IPS-18c (cell line): ENCODE results near the gene RNPEPL1.
"Not testable (repeated sequence)": the region's sequence is repeated elsewhere in the genome, so short reads cannot be mapped to it uniquely, and the experiment has no call there.

Source experiments
- H3K4me3 ChIP-seq: 2 replicates; pipeline ENCODE4 v1.7.0; 2013; ENCODE audit warnings: low read depth, mild to moderate bottlenecking, low read length, moderate library complexity; ENCODE audit not compliant: insufficient read depth
- H3K9me3 ChIP-seq: one replicate; pipeline ENCODE4 v1.6.1; 2013; ENCODE audit warnings: mild to moderate bottlenecking, low read length, moderate library complexity; ENCODE audit not compliant: control insufficient read depth, insufficient read depth

RNPEPL1 gene

DNA sequence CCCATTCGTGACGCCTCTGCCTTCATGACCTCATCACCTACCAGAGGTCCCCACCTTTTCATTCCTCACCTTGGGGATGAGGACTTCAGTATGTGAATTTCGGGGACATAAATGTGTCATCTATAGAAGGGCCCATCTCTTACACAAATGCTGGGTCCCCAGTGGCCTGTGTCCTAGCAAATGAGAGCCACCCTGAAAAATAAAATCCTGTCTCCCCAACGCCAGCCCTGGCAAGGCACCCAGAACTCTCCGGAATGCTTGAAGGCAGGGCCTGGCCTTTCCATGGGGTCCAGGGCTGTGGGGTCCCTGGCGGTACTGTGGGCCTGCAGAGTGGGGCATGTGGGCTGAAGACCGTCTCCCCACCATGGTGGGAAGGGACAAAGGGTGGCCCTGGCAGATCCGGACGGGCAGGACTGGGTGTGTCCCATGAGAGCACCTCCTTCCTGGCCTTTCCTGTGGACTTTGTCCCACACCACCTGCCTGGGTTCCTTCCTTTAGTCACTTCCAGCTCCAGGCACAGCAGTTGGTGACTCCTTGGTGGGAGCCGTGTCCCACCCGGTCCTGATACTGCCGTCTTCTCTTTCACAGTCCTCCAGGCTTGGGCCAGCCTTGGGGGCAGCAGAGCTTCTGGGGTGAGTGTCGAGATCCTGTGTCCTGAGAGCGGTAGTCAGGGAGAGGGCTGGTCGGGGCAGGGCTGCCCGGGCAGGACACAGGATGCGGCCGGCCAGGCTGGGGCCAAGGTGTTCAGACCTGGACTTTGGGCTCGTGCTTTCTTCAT is 36.8 kb downstream of the RNPEPL1 start:
- no peak overlapping the region for H3K4me3 ChIP-seq
- H3K9me3 ChIP-seq = no peaks in the 10 kb centered on the region

DNA sequence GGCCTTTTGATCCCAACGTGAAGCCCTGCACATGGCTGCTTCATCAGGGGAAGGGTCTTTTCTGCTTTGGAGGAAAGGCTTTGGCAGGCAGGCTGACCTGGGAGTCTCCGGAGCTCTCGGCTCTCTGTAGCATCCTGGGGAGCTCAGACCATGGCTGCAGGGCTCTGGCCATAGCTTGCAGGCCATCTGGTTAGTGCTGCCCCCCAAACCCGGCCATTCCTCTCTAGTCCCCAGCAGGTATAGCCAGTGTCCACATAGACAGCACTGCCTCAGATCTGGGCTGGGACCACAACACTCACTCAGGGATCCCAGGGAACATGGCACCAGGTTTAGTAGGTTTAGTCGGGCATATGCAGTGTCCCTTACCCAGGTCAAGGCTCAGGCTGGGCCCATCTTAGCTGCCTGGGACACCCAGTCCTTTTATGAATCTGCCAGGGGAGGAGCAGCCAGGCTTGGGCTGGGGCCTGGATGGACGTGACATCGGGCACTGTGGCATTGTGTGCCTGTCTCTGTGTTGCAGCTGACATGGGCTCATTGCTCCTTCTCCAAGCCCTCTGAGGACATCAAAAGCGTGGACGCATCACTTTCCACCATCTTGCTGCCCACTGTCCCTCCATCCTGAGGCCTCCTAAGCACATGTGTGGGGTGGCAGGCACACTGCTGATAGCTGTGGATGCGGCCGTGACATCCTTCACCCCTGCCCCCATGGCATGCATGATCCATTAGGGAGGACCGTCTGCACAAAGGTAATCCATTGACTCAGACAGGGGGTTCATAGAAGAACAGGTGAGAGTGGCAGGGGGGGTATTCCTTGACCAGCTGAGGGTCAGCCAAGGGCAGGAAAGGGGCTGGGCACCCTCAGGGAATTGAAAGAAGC is 37.8 kb downstream of the RNPEPL1 start:
- no peak overlapping the region for H3K4me3 ChIP-seq

DNA sequence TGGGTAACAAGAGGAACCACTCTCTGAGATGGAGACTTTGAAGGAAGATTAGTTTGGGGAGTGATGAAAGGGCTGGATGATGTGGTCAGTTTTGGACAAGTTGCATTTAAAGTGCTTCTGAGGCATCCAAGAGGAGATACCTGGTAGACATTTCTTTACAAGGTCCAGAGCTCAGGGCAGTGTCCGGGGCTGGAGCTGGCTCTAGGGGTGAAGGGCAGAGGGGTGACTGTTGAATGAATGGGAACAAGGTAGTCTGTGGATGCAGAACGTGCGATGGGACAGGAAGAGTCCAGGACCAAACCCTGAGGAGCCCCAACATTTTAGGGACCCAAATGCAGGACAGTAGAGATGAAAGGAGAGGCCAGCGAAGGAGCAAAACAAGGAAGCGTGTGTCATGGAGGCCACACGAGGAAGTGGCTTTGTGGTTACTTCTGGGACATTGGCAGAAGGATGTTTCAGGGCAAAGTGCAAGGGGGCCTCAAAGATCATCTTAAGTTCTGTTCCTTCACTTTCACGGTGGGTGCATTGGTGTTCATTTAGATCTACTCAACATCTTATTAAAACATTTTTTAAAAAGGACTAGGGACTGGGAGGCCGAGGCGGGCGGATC is 43.4 kb downstream of the RNPEPL1 start:
- Histone ChIP-seq H3K9me3 (peaks cover 1% of the 10 kb centered on the region), H3K4me3 (no peak overlapping the region)

More for the DNA sequence above, 37.8 kb downstream of the RNPEPL1 start:
- no peaks in the 10 kb centered on the region for H3K9me3 ChIP-seq

DNA sequence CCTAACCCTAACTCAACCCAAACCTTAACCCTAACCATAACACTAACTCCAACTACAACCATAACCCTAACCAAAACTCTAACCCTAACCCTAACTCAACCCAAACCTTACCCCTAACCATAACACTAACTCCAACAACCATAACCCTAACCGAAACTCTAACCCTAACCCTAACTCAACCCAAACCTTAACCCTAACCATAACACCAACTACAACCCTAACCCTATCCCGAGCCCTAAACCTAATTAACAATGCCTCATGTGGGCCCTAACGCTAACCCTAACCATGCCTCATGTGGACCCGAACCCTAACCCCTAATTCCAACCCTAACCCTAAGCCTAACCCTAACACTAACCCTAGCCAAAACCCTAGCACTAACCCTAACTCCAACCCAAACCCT is 45.5 kb downstream of the RNPEPL1 start:
- H3K9me3 ChIP-seq = peaks cover 3% of the 10 kb centered on the region
- no peak overlapping the region; the same call in 1 of the 2 replicates for H3K4me3 ChIP-seq

DNA sequence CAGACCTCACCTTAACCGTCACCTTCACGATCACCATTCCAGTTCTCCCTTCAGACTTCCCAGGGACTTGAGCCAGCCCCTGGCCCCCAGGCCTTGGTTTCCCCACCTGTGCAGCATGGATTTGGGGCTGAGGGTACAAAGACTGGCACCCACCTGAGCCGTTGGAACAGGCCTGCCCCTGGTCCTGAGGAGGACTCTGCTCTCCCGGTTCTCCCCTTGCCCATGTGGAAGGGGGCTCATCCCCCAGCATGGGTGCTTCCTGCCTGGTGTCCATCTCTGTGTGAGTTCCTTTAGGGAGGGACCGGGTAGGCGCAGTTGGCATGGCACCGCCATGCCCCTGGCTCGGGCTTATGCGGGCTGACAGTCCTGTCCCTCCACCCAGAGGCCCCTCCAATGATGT is 46.1 kb downstream of the RNPEPL1 start:
- peaks cover 3% of the 10 kb centered on the region for H3K9me3 ChIP-seq
- H3K4me3 ChIP-seq = no peak overlapping the region; the same call in 1 of the 2 replicates

DNA sequence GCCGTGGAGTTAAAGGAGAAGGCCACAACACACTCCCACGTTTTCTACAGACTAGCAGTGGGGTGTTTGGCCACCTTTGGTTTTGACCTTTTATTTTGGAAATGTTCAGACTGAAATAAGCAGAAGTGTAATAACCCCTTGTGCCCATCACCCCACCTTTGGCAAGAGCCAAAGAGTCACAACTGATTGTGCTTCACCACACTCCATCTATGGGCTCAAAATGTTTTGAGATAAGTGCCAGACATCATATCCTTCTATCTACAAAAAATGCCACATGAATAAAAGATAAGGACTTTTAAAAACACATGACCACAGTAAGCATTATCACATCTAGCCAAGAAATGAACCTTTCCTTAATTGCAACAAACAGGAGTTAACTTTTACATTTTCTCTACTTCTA is 47.1 kb downstream of the RNPEPL1 start:
- Histone ChIP-seq H3K9me3 (peaks cover 3% of the 10 kb centered on the region), H3K4me3 (no peak overlapping the region)

DNA sequence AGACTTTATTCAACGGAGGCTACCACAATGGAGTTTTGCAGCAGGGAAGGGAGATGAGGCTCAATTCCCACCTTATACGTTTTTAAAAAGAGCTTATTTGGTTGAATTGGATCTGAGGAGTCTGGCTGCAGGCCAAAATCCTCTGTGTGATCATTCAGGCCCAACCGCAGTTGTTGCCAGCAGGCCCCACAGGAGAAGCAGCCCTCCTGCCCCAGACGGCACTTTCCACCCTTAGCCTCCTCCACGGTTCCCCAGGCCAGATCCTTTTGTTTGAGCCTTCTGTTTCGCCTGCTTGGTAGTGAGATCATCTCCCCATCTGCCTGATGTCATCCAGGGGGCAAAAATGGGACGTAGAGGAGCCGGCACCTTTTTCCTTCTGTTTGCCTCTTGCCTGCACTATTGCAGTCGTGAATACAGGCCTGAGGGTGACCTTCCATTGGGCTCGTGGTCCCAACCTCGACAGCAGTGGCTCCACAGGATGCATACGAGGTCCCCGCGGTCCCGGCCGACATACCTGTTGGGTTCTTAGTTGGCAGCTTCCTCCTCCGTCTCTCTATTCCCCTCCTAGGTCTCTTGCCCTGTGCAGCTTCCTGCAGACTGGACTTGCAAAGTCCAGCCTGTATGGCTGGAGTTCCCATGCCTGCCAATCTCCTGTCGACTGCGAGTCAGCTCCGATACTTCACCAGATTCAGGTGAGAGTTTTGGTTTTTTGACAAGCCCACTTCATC is 47.7 kb downstream of the RNPEPL1 start:
- no peak overlapping the region for H3K4me3 ChIP-seq
- peaks cover 3% of the 10 kb centered on the region for H3K9me3 ChIP-seq

DNA sequence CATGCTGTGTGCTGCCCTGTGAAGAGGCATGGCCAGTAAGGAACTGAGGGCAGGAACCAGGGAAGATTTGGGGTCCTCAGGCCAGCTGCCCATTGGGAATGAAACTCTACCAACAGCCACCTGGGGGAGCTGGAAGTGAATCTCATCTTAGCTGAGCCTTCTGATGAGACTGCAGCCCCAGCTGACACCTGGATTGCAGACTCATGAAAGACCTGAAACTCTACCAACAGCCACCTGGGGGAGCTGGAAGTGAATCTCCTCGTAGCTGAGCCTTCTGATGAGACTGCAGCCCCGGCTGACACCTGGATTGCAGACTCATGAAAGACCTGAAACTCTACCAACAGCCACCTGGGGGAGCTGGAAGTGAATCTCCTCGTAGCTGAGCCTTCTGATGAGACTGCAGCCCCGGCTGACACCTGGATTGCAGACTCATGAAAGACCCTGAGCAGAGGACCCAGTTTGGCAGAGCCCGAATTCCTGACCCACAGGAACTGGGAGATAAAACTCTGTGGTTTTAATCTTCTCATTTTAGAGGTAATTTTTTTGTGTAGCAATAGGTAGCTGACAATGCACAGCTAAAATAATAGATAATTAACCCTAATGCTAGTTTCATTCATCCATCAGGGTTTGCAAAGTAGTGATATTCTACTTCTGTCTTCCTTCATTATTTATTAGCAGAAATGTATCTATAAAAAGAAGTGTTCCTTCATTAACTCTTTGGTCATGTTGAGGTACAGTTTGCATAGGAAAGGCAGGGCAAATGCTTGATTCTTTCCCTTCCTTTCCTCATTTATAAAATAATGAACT is 48.8 kb downstream of the RNPEPL1 start:
- not testable (repeated sequence) for H3K9me3 ChIP-seq, H3K4me3 ChIP-seq

DNA sequence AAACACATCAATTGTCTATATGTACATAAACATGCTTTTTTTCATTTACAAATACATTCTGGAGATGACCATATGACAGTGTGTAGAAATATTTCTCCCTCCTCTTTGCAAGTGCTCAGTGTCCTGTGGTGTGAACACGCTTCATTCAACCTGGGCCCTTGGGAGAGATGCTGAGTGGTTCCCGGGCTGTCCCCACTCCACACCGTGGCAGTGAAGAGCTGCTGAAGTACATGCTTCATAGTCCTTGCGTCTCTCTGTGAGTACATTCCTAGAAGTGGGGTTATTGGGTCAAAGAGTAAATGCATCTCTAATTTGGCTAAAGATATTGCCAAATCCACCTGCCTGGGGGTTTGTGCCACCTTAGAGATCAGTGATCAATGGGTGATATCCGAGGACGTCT is 50.5 kb downstream of the RNPEPL1 start:
- peaks cover 3% of the 10 kb centered on the region for H3K9me3 ChIP-seq
- no peak overlapping the region for H3K4me3 ChIP-seq

DNA sequence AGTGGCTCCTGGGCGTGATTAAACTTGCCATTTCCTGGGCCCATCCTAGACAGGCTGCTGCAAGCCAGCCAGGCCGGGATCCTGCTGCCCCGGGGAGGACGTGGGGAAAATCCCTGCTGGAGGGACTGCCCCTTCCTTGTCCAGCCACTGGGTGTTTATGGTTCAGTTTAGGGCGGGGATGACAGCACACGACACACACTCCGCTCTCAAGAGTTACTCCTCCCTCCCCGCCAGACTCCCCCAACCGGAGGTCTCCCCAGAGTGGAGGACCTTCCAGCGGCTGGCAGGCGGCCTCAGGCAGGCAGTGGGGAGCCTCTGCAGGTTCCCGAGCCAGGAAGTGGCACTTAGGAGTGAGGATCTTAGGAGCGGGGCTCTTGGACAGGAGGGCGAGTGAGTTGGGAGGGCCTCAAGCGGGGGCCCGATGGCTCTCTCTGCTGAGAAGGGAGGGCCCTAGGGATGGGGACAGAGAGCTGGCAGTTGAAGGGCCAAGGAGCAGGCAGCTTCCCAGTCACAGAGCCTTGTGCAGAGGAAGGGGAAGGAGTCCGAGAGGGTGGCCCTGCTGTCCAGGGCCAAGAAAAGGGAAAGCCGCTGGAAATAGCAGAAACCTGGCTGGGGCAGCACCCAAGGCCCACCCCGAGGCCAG is 51.3 kb downstream of the RNPEPL1 start:
- peaks cover 3% of the 10 kb centered on the region for H3K9me3 ChIP-seq
- no peak overlapping the region for H3K4me3 ChIP-seq

DNA sequence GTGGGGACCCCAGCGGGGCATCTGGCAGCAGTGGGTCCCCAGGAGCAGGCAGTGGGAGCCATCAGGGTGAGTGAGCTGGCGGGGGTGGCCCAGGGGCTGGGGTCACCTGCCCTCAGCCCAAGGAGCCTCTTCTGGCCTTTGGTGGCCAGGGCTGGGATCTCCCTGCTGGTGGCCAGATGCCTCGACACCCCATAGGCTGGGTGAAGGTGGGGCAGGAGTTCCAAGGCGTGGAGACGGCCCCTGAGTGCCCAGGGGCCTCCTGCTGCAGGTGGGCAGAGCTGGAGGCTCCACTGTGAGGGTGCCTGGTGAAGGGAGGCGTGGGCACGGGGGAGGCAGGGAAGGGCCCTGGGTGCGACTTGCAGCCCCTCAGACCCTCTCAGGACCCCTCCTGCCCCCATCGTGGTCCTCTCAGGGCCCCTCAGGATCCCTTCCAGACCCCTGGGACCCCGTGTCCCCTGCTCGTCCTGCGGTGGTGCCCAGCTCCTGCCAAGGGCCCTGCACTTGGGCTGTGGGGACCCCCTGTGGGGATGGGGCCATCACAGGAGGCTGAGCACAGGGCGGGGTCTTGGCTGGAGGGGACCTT is 52.0 kb downstream of the RNPEPL1 start:
- H3K4me3 ChIP-seq = no peak overlapping the region
- peaks cover 3% of the 10 kb centered on the region for H3K9me3 ChIP-seq

DNA sequence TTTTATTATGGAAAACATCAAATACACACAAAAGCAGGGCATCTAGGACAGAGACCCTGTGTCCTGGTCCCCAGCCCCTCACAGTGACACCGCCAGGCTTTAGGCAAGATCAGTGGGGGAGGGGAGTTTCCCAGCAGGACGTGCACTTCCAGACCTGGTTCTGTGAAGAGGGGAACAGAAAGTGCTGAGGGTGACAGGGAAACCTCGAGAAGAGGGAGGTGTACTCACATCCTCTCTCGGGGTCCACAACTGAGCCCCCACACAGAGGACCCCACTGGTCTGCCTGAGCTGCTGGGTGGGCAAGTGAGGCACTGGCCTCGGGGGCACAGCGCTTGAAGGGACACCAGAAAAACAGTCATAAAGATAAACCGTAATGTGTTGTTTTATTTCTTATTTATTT is 52.6 kb downstream of the RNPEPL1 start:
- Histone ChIP-seq H3K9me3 (peaks cover 3% of the 10 kb centered on the region), H3K4me3 (no peak overlapping the region)

DNA sequence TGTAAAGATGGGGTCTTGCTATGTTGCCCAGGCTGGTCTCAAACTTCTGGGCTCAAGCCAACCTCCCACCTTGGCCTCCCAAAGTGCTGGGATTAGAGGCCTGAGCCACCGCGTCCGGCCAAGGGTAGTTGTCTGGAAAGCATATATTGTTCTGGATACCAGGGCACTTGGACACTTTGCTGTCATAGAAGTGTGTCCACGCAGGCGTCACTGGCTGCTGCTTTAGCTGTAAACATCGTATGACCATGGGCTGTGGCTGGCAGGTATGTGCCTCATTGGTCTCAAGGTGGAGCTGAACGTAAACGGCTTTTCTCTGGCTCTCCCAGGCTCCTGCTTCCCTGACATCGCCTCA is 53.8 kb downstream of the RNPEPL1 start:
- no peaks in the 10 kb centered on the region for H3K9me3 ChIP-seq

DNA sequence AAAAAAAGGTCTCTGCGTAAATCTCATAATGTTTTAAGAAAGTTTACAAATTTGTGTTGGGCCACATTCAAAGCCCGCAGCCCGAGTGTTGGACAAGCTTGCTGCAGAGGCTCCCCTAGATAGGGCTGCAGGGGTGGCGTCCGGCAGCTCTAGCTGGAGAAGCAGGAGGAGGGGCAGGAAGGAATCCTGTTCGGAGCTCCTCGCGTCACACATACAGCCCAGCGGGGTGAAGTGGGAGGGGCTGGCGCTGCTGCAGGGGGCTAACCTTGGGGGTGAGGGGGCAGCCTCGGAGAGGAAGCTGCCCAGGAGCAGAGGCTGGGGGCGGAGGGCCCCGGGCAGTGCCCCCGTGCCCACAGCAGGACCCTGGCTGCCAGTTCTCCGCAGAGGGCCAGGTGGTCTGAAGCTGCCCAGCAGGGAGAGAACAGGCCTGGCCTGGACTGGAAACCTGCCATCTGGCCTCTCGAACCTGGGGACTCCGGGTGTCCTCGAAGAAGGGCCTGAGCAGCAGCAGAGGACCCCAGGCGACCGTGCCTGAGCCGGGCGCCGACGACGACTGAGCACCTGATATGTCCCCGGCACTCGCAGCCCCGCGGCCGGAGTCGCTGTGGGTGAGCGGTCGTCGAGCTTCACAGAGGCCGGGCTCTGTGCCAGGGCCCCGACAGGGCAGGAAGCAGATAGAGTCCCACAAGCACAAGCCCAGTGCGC is 54.4 kb downstream of the RNPEPL1 start:
- H3K9me3 ChIP-seq = no peaks in the 10 kb centered on the region
- H3K4me3 ChIP-seq = no peak overlapping the region

More for the DNA sequence above, 53.8 kb downstream of the RNPEPL1 start:
- H3K4me3 ChIP-seq = no peak overlapping the region

DNA sequence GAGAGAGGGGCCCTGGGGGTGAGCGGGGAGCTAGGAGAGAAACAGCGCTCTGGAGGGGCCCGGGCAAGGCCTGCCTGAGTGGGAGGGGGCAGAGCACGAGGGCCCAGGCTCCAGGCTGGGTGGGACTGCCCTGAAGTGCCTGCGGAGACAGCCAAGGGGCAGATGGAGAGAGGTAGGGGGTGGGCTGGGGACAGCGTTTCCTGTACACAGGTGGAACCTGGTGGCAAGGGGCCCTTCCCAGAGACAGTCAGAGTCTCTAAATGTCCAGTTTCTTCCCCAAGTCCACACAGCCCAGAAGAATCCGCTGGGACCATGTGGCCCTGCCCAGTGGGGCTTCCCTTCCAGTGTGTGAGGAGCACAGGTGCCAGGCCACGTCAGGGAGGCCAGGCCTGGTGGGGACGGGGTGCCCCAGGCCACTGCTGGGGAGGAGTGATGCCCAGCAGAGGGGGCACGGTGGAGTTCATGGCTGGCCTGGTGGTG is 55.3 kb downstream of the RNPEPL1 start:
- Histone ChIP-seq H3K4me3 (no peak overlapping the region), H3K9me3 (no peaks in the 10 kb centered on the region)
